SK-N-MC (cell line): ENCODE data around the gene TTC21B.
A peak's percentile ranks its signal among the peaks of the same experiment; 100 is the strongest.
"Not testable (repeated sequence)": the region's sequence is repeated elsewhere in the genome, so short reads cannot be mapped to it uniquely, and the experiment has no call there.

Experiments used
- DNase-seq: peaks from one replicate; pipeline ENCODE4 v3.0.0-alpha.2; 2011; ENCODE audit warnings: low read depth, low spot score
- H3K27ac ChIP-seq: fragments of 200-600 bp; sonication (generic); 2 replicates; pipeline ENCODE4 v1.5.1; 2016; ENCODE audit warnings: mixed run types
- H3K36me3 ChIP-seq: fragments of 200-600 bp; sonication (generic); 2 replicates; pipeline ENCODE4 v1.6.1; 2017; ENCODE audit warnings: antibody characterized with exemption, low read length, mixed read lengths; ENCODE audit not compliant: insufficient read depth
- H3K4me3 ChIP-seq: fragments of 200-600 bp; sonication (generic); 2 replicates; pipeline ENCODE4 v1.5.1; 2016
- H3K9ac ChIP-seq: fragments of 200-600 bp; sonication (generic); 2 replicates; pipeline ENCODE4 v1.8.0; 2017; ENCODE audit warnings: mixed run types, mixed read lengths; ENCODE audit not compliant: insufficient read length
- H3K9me3 ChIP-seq: fragments of 200-600 bp; sonication (generic); 2 replicates; pipeline ENCODE4 v1.6.1; 2017; ENCODE audit warnings: low read depth, mild to moderate bottlenecking, antibody characterized with exemption, low read length, moderate library complexity, mixed read lengths
- EZH2 ChIP-seq: fragments of 200-600 bp; sonication (generic); IDR thresholded peaks from one replicate; pipeline ENCODE4 v1.6.1; 2017; ENCODE audit warnings: antibody characterized with exemption
- FOXP2 ChIP-seq: optimal IDR thresholded peaks from 2 replicates; pipeline ENCODE3; 2011; ENCODE audit warnings: mild to moderate bottlenecking, moderate library complexity; ENCODE audit not compliant: insufficient read depth; ENCODE audit errors: extremely low read length, control extremely low read depth
- POLR2AphosphoS5 ChIP-seq: IDR thresholded peaks from 2 replicates; pipeline ENCODE4 v1.6.1; 2012; ENCODE audit warnings: mild to moderate bottlenecking, low read depth, low read length, borderline replicate concordance

Gene TTC21B

GRCh38 chr2:165953655-165954606, at the start of gene TTC21B:
TTC21B (minus strand) TSS chr2:165953776; CDS start chr2:165953705, 71 bp downstream.
- no peaks in the 10 kb centered on the region for H3K9me3 ChIP-seq
- H3K27ac ChIP-seq = peak within 1 kb of the TSS; percentile 77
- H3K36me3 ChIP-seq = peaks cover 7% of the 10 kb centered on the region
- H3K9ac ChIP-seq = peak within 1 kb of the TSS; percentile 77
- peak; percentile 96 for DNase-seq
- TF ChIP-seq POLR2AphosphoS5 (peak; percentile 74), EZH2 (no peak)
- H3K4me3 ChIP-seq = peak within 1 kb of the TSS; percentile 90

GRCh38 chr2:166000401-166000800, 46.8 kb upstream of the TTC21B start:
- TF ChIP-seq FOXP2 (no peak), POLR2AphosphoS5 (no peak), EZH2 (no peak)
- no peak overlapping the region for H3K27ac ChIP-seq
- no peaks in the 10 kb centered on the region for H3K36me3 ChIP-seq
- no peak overlapping the region for H3K4me3 ChIP-seq
- DNase-seq = no peak
- no peak overlapping the region for H3K9ac ChIP-seq
- no peaks in the 10 kb centered on the region for H3K9me3 ChIP-seq

- TF ChIP-seq POLR2AphosphoS5 = no peak
- TF ChIP-seq FOXP2 = no peak
- TF ChIP-seq EZH2 = no peak
- Histone ChIP-seq H3K36me3 (no peaks in the 10 kb centered on the region), H3K9ac (no peak overlapping the region), H3K4me3 (no peak overlapping the region), H3K27ac (no peak overlapping the region), H3K9me3 (no peaks in the 10 kb centered on the region)
- no peak for DNase-seq
Observed at GRCh38 chr2:165990846-165991245, 37.3 kb upstream of the TTC21B start.

GRCh38 chr2:165989851-165990250, 36.3 kb upstream of the TTC21B start:
- TF ChIP-seq FOXP2 (no peak), POLR2AphosphoS5 (no peak), EZH2 (no peak)

GRCh38 chr2:165985120-165985519, 31.5 kb upstream of the TTC21B start:
- Histone ChIP-seq H3K4me3 (no peak overlapping the region), H3K36me3 (no peaks in the 10 kb centered on the region), H3K27ac (no peak overlapping the region), H3K9me3 (no peaks in the 10 kb centered on the region), H3K9ac (no peak overlapping the region)
- DNase-seq = no peak
- no peak for TF ChIP-seq FOXP2
- no peak for TF ChIP-seq EZH2
- no peak for TF ChIP-seq POLR2AphosphoS5

More at GRCh38 chr2:165989851-165990250, 36.3 kb upstream of the TTC21B start:
- H3K9me3 ChIP-seq = no peaks in the 10 kb centered on the region
- no peak overlapping the region for H3K27ac ChIP-seq
- no peak for DNase-seq
- no peaks in the 10 kb centered on the region for H3K36me3 ChIP-seq
- no peak overlapping the region for H3K4me3 ChIP-seq
- no peak overlapping the region for H3K9ac ChIP-seq

GRCh38 chr2:165972161-165972560, 18.6 kb upstream of the TTC21B start:
- H3K9me3 ChIP-seq, H3K27ac ChIP-seq, DNase-seq, H3K36me3 ChIP-seq, H3K4me3 ChIP-seq, H3K9ac ChIP-seq: not testable (repeated sequence)

- TF ChIP-seq FOXP2 (no peak), POLR2AphosphoS5 (no peak), EZH2 (no peak)
- no peak overlapping the region for H3K4me3 ChIP-seq
- H3K9ac ChIP-seq = no peak overlapping the region
- DNase-seq = no peak
- H3K36me3 ChIP-seq = no peaks in the 10 kb centered on the region
- no peak overlapping the region for H3K27ac ChIP-seq
- no peaks in the 10 kb centered on the region for H3K9me3 ChIP-seq
Observed at GRCh38 chr2:165970663-165971062, 17.1 kb upstream of the TTC21B start.

- TF ChIP-seq POLR2AphosphoS5 (no peak), EZH2 (no peak), FOXP2 (no peak)
- no peak overlapping the region for H3K9ac ChIP-seq
- no peaks in the 10 kb centered on the region for H3K36me3 ChIP-seq
- no peak overlapping the region for H3K4me3 ChIP-seq
- no peak overlapping the region for H3K27ac ChIP-seq
- H3K9me3 ChIP-seq = no peaks in the 10 kb centered on the region
- no peak for DNase-seq
Observed at GRCh38 chr2:165969227-165969626, 15.7 kb upstream of the TTC21B start.

GRCh38 chr2:165967746-165968145, 14.2 kb upstream of the TTC21B start:
- no peak overlapping the region for H3K9ac ChIP-seq
- DNase-seq = no peak
- no peaks in the 10 kb centered on the region for H3K9me3 ChIP-seq
- TF ChIP-seq FOXP2 = no peak
- TF ChIP-seq EZH2 = no peak
- no peak for TF ChIP-seq POLR2AphosphoS5
- no peak overlapping the region for H3K27ac ChIP-seq
- H3K36me3 ChIP-seq = no peaks in the 10 kb centered on the region
- no peak overlapping the region for H3K4me3 ChIP-seq
